Inflammatory macrophage treated with lipopolysaccharide for 1 hour (primary cell): ENCODE data around the gene LRAT.
"Not testable (repeated sequence)": the region's sequence is repeated elsewhere in the genome, so short reads cannot be mapped to it uniquely, and the experiment has no call there.

ENCODE experiments used
- DNase-seq, 2 donors: peaks; one replicate each; pipeline ENCODE4 v3.0.0-alpha.2; 2020 to 2022

Gene LRAT

GRCh38 chr4:154743683-154744340 is at the start of gene LRAT:
LRAT (plus strand) TSS chr4:154744000; CDS start chr4:154744327, 327 bp downstream.
- peak; percentile 4 to 22 for DNase-seq

GRCh38 chr4:154707877-154708276 is 35.9 kb upstream of the LRAT start:
- no peak for DNase-seq

GRCh38 chr4:154709550-154709949 is 34.2 kb upstream of the LRAT start:
- DNase-seq: no peak

- DNase-seq: no peak
Measured at GRCh38 chr4:154711522-154711921, 32.3 kb upstream of the LRAT start.

- no peak for DNase-seq
Measured at GRCh38 chr4:154714339-154715040, 29.3 kb upstream of the LRAT start.

- no peak for DNase-seq
Measured at GRCh38 chr4:154719087-154719486, 24.7 kb upstream of the LRAT start.

GRCh38 chr4:154720123-154720522 is 23.7 kb upstream of the LRAT start:
- no peak for DNase-seq

GRCh38 chr4:154720618-154721267 is 23.1 kb upstream of the LRAT start:
- no peak for DNase-seq

GRCh38 chr4:154722262-154722661 is 21.5 kb upstream of the LRAT start:
- no peak for DNase-seq

- not testable (repeated sequence) for DNase-seq
Measured at GRCh38 chr4:154723601-154724000, 20.2 kb upstream of the LRAT start.

- no peak for DNase-seq
Measured at GRCh38 chr4:154727540-154727939, 16.3 kb upstream of the LRAT start.

- peak; percentile 3 to 13 for DNase-seq
Measured at GRCh38 chr4:154731756-154732155, 12.0 kb upstream of the LRAT start.

- no peak for DNase-seq
Measured at GRCh38 chr4:154732669-154733068, 11.1 kb upstream of the LRAT start.

- no peak for DNase-seq
Measured at GRCh38 chr4:154736770-154737169, 7.0 kb upstream of the LRAT start.

GRCh38 chr4:154738426-154738825 is 5.4 kb upstream of the LRAT start:
- no peak for DNase-seq

GRCh38 chr4:154739111-154739510 is 4.7 kb upstream of the LRAT start:
- DNase-seq: no peak

GRCh38 chr4:154740462-154740861 is 3.3 kb upstream of the LRAT start:
- DNase-seq: no peak

- DNase-seq: no peak
Measured at GRCh38 chr4:154741131-154741665, 2.6 kb upstream of the LRAT start.

- no peak for DNase-seq
Measured at GRCh38 chr4:154741922-154742850, 1.6 kb upstream of the LRAT start.

GRCh38 chr4:154744341-154744926 is 634 bp downstream of the LRAT start:
- DNase-seq: no peak

- DNase-seq: no peak
Measured at GRCh38 chr4:154757713-154758112, 13.9 kb downstream of the LRAT start.

GRCh38 chr4:154760895-154761294 is 17.1 kb downstream of the LRAT start:
- DNase-seq: no peak
